ENCODE data around the gene MIS12. TPM values are rescaled to one million over a fixed set of nuclear protein-coding genes. Genes with fewer than 3 reads are reported as not detected.

The MIS12 gene
- total and polyA plus RNA-seq, 2 of the 13 experiments (the other 11 are each of a cell fraction or from before 2014, with no cell fraction given), result 13.4 to 28.0 TPM

GRCh38 chr17:5464717-5465507 lies 21.5 kb upstream of the MIS12 start (continued):
- TF ChIP-seq ZNF800 (CRISPR knock-in tag; IDR thresholded peaks at IDR 0.05), result no peak
- TF ChIP-seq REPIN1 (CRISPR knock-in tag; IDR thresholded peaks at IDR 0.05; ENCODE audit: borderline replicate concordance, low read depth), result peak; percentile 48; the same call in 1 of the 2 replicates
- TF ChIP-seq ZNF318 (CRISPR knock-in tag; IDR thresholded peaks at IDR 0.05), result no peak
- peak; percentile 79 for TF ChIP-seq SOX5 (CRISPR knock-in tag; IDR thresholded peaks at IDR 0.05; ENCODE audit: borderline replicate concordance)
- TF ChIP-seq ELF3 (CRISPR knock-in tag; IDR thresholded peaks at IDR 0.05), result 0 out of 2 replicates have a peak, but pooled peaks have one; percentile 13
- no peak for TF ChIP-seq ZNF12 (CRISPR knock-in tag; IDR thresholded peaks at IDR 0.05)
- TF ChIP-seq ATF7 (IDR thresholded peaks at IDR 0.05), result no peak
- no peak for TF ChIP-seq ATF7 (CRISPR knock-in tag; IDR thresholded peaks at IDR 0.05)
- TF ChIP-seq NR2F6 (IDR thresholded peaks at IDR 0.05), result peak; percentile 6; the same call in 1 of the 2 replicates
- TF ChIP-seq NR2F6 (CRISPR knock-in tag; IDR thresholded peaks at IDR 0.05), result no peak
- TF ChIP-seq PHF21A (CRISPR knock-in tag; IDR thresholded peaks at IDR 0.05), result peak; percentile 73; the same call in 1 of the 2 replicates
- peak; percentile 34; the same call in 1 of the 2 replicates for TF ChIP-seq YEATS4 (CRISPR knock-in tag; IDR thresholded peaks at IDR 0.05; ENCODE audit: borderline replicate concordance)
- TF ChIP-seq, protein P1, sequence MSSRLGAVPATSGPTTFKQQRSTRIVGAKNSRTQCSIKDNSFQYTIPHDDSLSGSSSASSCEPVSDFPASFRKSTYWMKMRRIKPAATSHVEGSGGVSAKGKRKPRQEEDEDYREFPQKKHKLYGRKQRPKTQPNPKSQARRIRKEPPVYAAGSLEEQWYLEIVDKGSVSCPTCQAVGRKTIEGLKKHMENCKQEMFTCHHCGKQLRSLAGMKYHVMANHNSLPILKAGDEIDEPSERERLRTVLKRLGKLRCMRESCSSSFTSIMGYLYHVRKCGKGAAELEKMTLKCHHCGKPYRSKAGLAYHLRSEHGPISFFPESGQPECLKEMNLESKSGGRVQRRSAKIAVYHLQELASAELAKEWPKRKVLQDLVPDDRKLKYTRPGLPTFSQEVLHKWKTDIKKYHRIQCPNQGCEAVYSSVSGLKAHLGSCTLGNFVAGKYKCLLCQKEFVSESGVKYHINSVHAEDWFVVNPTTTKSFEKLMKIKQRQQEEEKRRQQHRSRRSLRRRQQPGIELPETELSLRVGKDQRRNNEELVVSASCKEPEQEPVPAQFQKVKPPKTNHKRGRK (CRISPR knock-in tag; IDR thresholded peaks at IDR 0.05), result no peak
- no peak for TF ChIP-seq ARID2 (CRISPR knock-in tag; IDR thresholded peaks at IDR 0.05; ENCODE audit: borderline replicate concordance)
- no peak for TF ChIP-seq SAFB2 (CRISPR knock-in tag; IDR thresholded peaks at IDR 0.05; ENCODE audit: borderline replicate concordance, low read depth)
- TF ChIP-seq, protein P2, sequence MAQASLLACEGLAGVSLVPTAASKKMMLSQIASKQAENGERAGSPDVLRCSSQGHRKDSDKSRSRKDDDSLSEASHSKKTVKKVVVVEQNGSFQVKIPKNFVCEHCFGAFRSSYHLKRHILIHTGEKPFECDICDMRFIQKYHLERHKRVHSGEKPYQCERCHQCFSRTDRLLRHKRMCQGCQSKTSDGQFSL (CRISPR knock-in tag; IDR thresholded peaks at IDR 0.05), result 0 out of 2 replicates have a peak, but pooled peaks have one; percentile 21
- TF ChIP-seq KLF9 (CRISPR knock-in tag; IDR thresholded peaks at IDR 0.05; ENCODE audit: low read depth), result 0 out of 2 replicates have a peak, but pooled peaks have one; percentile 49
- no peak for TF ChIP-seq SOX6 (IDR thresholded peaks at IDR 0.05)
- peak; percentile 92 for TF ChIP-seq SOX6 (CRISPR knock-in tag; IDR thresholded peaks at IDR 0.05)

All from HepG2 (cell line).